GM10248 (cell line): Measurements from ENCODE around the gene DGLUCY.
"Not testable (repeated sequence)": the region's sequence is repeated elsewhere in the genome, so short reads cannot be mapped to it uniquely, and the experiment has no call there.

Experiments used
- CTCF ChIA-PET: fragments of 300-600 bp; sonication (Branson Sonifier 250); formaldehyde crosslinking; extraction: SDS; loops from one replicate; lab custom pipeline; 2021; ENCODE audit warnings: antibody characterized with exemption; lab: Yijun Ruan, JAX
- POLR2A ChIA-PET: fragments of 350-650 bp; sonication (Branson Sonifier 250); formaldehyde crosslinking; extraction: SDS; loops from one replicate; lab custom pipeline; 2020; ENCODE audit warnings: antibody characterized with exemption; lab: Yijun Ruan, JAX
- DNase-seq: peaks from one replicate; pipeline ENCODE4 v3.0.0; 2012; ENCODE audit errors: extremely low spot score
- TF ChIP-seq, protein P1 (sequence below): IDR thresholded peaks from 2 replicates; pipeline ENCODE4 v1.5.1; 2012; ENCODE audit warnings: mild to moderate bottlenecking, low read depth; ENCODE audit errors: extremely low read depth, missing control alignments, control extremely low read depth

DGLUCY gene

DNA sequence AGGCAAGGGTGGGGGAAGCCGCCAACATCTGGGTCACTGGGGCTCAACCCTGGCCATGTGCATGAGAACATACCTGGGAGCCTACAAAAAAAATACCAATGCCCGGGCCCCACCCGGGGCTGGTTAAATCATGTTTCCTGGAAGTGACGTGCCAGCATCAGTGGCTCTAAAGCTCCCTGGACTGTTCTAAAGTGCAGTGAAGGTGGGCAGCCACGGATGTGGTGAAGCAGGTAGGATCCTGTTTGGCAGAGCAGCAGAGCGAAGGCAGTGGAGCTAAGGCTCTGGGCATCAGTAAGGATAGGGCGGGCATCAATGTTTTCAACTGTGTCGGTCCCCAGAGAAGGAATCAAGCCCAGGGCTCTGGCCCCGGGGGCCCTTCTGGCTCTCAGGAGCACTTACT is 131.2 kb downstream of the DGLUCY start:
- POLR2A ChIA-PET, result no interaction called here
- CTCF ChIA-PET, result interaction anchor here (1.2 to 4.0 kb wide), 4 partner anchors 12 to 171 kb away, joined by 3 to 22 read pairs (median 10); no protein-coding TSS in a partner anchor
- no peak for DNase-seq
- TF ChIP-seq, protein P1, sequence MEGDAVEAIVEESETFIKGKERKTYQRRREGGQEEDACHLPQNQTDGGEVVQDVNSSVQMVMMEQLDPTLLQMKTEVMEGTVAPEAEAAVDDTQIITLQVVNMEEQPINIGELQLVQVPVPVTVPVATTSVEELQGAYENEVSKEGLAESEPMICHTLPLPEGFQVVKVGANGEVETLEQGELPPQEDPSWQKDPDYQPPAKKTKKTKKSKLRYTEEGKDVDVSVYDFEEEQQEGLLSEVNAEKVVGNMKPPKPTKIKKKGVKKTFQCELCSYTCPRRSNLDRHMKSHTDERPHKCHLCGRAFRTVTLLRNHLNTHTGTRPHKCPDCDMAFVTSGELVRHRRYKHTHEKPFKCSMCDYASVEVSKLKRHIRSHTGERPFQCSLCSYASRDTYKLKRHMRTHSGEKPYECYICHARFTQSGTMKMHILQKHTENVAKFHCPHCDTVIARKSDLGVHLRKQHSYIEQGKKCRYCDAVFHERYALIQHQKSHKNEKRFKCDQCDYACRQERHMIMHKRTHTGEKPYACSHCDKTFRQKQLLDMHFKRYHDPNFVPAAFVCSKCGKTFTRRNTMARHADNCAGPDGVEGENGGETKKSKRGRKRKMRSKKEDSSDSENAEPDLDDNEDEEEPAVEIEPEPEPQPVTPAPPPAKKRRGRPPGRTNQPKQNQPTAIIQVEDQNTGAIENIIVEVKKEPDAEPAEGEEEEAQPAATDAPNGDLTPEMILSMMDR, result no peak

GRCh38 chr14:91245616-91246015 is 131.7 kb downstream of the DGLUCY start:
- POLR2A ChIA-PET, DNase-seq: not testable (repeated sequence)
- CTCF ChIA-PET, result interaction anchor here (1.2 to 4.0 kb wide), 5 partner anchors 10 to 170 kb away, joined by 3 to 22 read pairs (median 4); no protein-coding TSS in a partner anchor

GRCh38 chr14:91246051-91246852 is 132.4 kb downstream of the DGLUCY start:
- TF ChIP-seq, protein P1, result no peak
- ChIA-PET CTCF (interaction anchor here (1.0 to 4.0 kb wide), 6 partner anchors 8 to 170 kb away, joined by 3 to 22 read pairs (median 4); no protein-coding TSS in a partner anchor), POLR2A (no interaction called here)
- no peak for DNase-seq

- ChIA-PET POLR2A (no interaction called here), CTCF (interaction anchor here (0.7 to 2.4 kb wide), 9 partner anchors 9 to 136 kb away, joined by 3 to 10 read pairs (median 4); partner anchors contain the start of gene DGLUCY)
- peak; percentile 82 for DNase-seq
- TF ChIP-seq, protein P1, result no peak
Measured at GRCh38 chr14:91249841-91250616, 136.2 kb downstream of the DGLUCY start.

- no peak for DNase-seq
- ChIA-PET CTCF (interaction anchor here (0.8 to 2.4 kb wide), 5 partner anchors 10 to 74 kb away, joined by 3 to 10 read pairs (median 4); no protein-coding TSS in a partner anchor), POLR2A (no interaction called here)
- TF ChIP-seq, protein P1, result no peak
Measured at GRCh38 chr14:91250912-91251311, 137.0 kb downstream of the DGLUCY start.

GRCh38 chr14:91252871-91253794 is 139.3 kb downstream of the DGLUCY start:
- DNase-seq, result peak; percentile 70
- TF ChIP-seq, protein P1, result no peak
- CTCF ChIA-PET, result interaction anchor here (1.0 to 2.2 kb wide), 5 partner anchors 10 to 80 kb away, joined by 5 to 12 read pairs (median 8); no protein-coding TSS in a partner anchor
- POLR2A ChIA-PET, result no interaction called here
